Cardiac muscle cell (in vitro differentiated cells and primary cell): ENCODE data around the gene NPAS3. TPM values are rescaled to one million over a fixed set of nuclear protein-coding genes. Genes with fewer than 3 reads are reported as not detected.

Experiments
- DNase-seq, 2 donors: peaks; one replicate each; pipeline versions ENCODE4 v3.0.0 to v3.0.0-alpha.2; 2010 to 2017; ENCODE audit warnings: low read depth in 1 of 2, low spot score in 1 of 2
- H3K27ac ChIP-seq: fragments of 200-600 bp; sonication (generic); 2 replicates; pipeline ENCODE4 v1.5.1; 2016
- H3K27me3 ChIP-seq: fragments of 200-600 bp; sonication (generic); 2 replicates; pipeline ENCODE4 v1.6.0; 2016; ENCODE audit warnings: control low read depth
- H3K36me3 ChIP-seq: fragments of 200-600 bp; sonication (generic); 2 replicates; pipeline ENCODE4 v1.5.1; 2016; ENCODE audit warnings: control low read depth
- H3K4me1 ChIP-seq: fragments of 200-600 bp; sonication (generic); 2 replicates; pipeline ENCODE4 v1.8.1; 2017; ENCODE audit warnings: low read depth, mild to moderate bottlenecking, mixed run types
- H3K4me3 ChIP-seq: fragments of 200-600 bp; sonication (generic); 2 replicates; pipeline ENCODE4 v1.5.1; 2016; ENCODE audit warnings: mild to moderate bottlenecking
- H3K9me3 ChIP-seq: fragments of 200-600 bp; sonication (generic); 2 replicates; pipeline ENCODE4 v1.5.1; 2017; ENCODE audit warnings: low read depth, mild to moderate bottlenecking, control low read depth
- CTCF ChIP-seq: IDR thresholded peaks from 2 replicates; pipeline ENCODE4 v1.5.1; 2012; ENCODE audit warnings: low read depth, mild to moderate bottlenecking, low read length
- polyA plus RNA-seq: library from polyadenylated mRNA; unstranded; fragments of >200 nt; fragmentation: Nextera tagmentation; extraction: Ambion mirVana; gene quantifications from 2 replicates; pipeline ENCODE4 v1.2.1, GENCODE V29; 2016
- total RNA-seq: library from RNA; depleted of rRNA; stranded (reverse); fragments of >200 nt; gene quantifications from 2 replicates; pipeline ENCODE4 v1.2.3, GENCODE V29; 2016

Gene NPAS3
- total and polyA plus RNA-seq, 2 experiments from 2014 or later, result 0.18 TPM

- Histone ChIP-seq H3K36me3 (no peaks in the 10 kb centered on the region), H3K9me3 (no peaks in the 10 kb centered on the region), H3K4me1 (no peaks in the 10 kb centered on the region), H3K4me3 (no peak overlapping the region), H3K27ac (no peak overlapping the region), H3K27me3 (no peaks in the 10 kb centered on the region)
- DNase-seq, result no peak
- no peak for TF ChIP-seq CTCF
Observed at GRCh38 chr14:33103489-33103888, 164.8 kb downstream of the NPAS3 start.

GRCh38 chr14:33103966-33104365 lies 165.3 kb downstream of the NPAS3 start:
- TF ChIP-seq CTCF, result no peak
- Histone ChIP-seq H3K27ac (no peak overlapping the region), H3K36me3 (no peaks in the 10 kb centered on the region), H3K4me3 (no peak overlapping the region), H3K9me3 (no peaks in the 10 kb centered on the region), H3K27me3 (no peaks in the 10 kb centered on the region), H3K4me1 (no peaks in the 10 kb centered on the region)
- no peak for DNase-seq

- H3K4me1 ChIP-seq, result no peaks in the 10 kb centered on the region
- TF ChIP-seq CTCF, result no peak
- no peaks in the 10 kb centered on the region for H3K36me3 ChIP-seq
- no peak for DNase-seq
- no peaks in the 10 kb centered on the region for H3K27me3 ChIP-seq
- H3K4me3 ChIP-seq, result no peak overlapping the region
- H3K27ac ChIP-seq, result no peak overlapping the region
- H3K9me3 ChIP-seq, result no peaks in the 10 kb centered on the region
Observed at GRCh38 chr14:33110737-33111443, 172.2 kb downstream of the NPAS3 start.

GRCh38 chr14:33114331-33114730 lies 175.7 kb downstream of the NPAS3 start:
- Histone ChIP-seq H3K9me3 (no peaks in the 10 kb centered on the region), H3K27ac (no peak overlapping the region), H3K4me1 (no peaks in the 10 kb centered on the region), H3K27me3 (no peaks in the 10 kb centered on the region), H3K36me3 (no peaks in the 10 kb centered on the region), H3K4me3 (no peak overlapping the region)
- no peak for DNase-seq
- TF ChIP-seq CTCF, result no peak

GRCh38 chr14:33118668-33119067 lies 180.0 kb downstream of the NPAS3 start:
- no peaks in the 10 kb centered on the region for H3K27me3 ChIP-seq
- no peaks in the 10 kb centered on the region for H3K36me3 ChIP-seq
- H3K9me3 ChIP-seq, result no peaks in the 10 kb centered on the region
- no peak overlapping the region for H3K27ac ChIP-seq
- no peak for DNase-seq
- H3K4me3 ChIP-seq, result no peak overlapping the region
- no peaks in the 10 kb centered on the region for H3K4me1 ChIP-seq
- TF ChIP-seq CTCF, result no peak
